HG02840 (cell line): ENCODE measurements around the gene TMBIM1.
"Not testable (repeated sequence)": the region's sequence is repeated elsewhere in the genome, so short reads cannot be mapped to it uniquely, and the experiment has no call there.

Source experiments
- ATAC-seq: cut with Tn5 transposase; IDR thresholded peaks from one replicate; pipeline ENCODE4 v1.9.1; 2021; ENCODE audit warnings: mild to moderate bottlenecking, moderate library complexity, moderate number of reproducible peaks; ENCODE audit not compliant: unreplicated experiment, low FRiP score

Gene TMBIM1

DNA sequence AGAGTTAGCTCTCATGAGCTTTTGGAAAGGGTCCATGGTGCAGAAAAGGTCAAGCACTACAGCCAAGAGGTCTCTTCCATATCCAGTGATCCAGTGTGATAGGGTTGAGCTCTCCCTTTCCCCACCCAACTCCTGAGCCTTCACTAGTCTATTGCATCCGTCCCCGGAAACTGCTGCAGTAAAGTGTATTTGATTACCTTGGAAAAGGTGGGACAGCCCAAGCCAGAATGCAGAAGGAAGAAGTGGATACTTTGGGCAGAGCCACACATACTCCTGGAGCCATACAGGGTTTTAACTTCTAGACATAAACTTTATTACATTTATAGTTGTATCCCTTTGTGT lies 18.4 kb downstream of the TMBIM1 start:
- ATAC-seq, result no peak

DNA sequence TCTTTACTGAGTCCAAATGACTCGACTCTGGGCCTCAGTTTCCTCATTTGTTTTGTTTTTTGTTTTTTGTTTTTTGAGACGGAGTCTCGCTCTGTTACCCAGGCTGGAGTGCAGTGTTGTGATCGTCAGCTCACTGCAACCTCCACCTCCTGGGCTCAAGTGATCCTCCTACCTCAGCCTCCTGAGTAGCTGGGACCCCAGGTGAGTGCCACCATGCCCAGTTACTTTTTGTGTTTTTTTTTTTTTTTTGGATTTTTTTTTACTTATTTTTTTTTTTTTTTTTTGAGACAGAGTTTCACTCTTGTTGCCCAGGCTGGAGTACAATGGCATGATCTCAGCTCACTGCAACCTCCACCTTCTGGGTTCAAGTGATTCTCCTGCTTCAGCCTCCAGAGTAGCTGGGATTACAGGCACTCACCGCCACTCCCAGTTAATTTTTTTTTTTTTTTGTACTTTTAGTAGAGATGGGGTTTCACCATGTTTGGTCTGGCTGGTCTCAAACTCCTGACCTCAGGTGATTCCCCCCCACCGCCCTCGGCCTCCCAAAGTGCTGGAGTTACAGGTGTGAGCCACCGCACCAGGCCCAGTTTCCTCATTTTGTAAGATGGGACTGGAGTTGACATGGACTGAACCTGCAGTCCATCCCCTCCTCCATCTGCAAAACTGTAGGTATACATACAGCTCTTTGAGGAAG lies 18.9 kb downstream of the TMBIM1 start:
- not testable (repeated sequence) for ATAC-seq

DNA sequence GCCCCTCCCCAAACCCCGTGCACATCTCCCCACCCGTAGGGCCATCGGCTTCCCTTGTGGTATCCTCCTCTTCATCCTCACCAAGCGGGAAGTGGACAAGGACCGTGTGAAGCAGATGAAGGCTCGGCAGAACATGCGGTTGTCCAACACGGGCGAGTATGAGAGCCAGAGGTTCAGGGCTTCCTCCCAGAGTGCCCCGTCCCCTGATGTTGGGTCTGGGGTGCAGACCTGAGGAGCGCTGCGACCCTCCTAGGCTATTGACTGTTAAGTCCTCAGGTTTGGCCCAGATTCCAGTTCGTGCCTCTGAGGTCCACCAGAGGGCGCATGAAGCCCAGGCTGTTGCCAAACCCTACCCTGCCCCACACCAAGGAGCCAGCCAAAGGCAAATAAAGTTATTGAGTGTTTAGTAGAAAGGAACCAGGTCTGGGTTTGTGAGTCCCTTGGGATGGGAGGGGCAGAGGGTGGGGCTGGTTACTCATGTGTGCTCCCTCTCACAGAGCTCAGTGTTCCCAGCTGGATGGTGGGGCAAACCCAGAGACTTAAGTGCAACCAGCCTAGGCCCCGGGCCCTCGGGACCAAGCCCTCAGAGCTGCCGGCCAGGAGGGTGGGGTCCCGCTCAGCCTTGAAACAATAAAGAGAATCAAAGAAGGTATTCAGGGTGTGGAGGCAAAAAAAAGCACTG lies 19.6 kb downstream of the TMBIM1 start:
- no peak for ATAC-seq

DNA sequence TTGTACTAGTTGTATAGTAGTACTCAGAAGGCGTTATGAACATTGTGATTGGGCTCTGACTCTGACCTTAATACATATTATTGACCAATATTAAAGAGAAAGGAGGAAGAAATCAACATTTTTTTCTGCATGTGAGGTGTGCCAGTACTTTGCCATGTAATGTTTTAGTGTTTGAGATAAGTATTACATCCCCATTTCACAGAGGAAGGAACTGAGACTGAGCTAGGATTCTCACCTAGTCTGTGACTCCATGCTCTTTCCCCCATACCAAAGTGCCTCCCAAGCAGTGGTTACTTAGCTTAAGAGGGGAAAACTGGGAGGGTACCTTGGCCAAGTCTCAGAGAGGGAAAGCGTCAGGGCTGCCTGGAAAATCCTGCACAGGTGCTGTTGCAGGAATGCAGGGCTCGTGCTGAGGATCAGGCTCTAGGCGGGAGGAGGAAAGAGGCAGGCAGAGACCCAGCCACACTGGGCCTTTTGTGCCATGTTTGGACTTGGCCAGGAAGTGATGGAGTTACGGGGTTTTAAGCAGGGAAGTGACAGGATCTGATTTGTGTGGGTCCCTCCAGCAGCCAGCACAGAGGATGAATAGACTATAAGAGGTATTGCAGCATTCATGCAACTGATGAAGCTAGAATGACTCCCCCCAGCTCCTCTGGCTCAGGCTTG lies 20.3 kb downstream of the TMBIM1 start:
- ATAC-seq, result no peak

DNA sequence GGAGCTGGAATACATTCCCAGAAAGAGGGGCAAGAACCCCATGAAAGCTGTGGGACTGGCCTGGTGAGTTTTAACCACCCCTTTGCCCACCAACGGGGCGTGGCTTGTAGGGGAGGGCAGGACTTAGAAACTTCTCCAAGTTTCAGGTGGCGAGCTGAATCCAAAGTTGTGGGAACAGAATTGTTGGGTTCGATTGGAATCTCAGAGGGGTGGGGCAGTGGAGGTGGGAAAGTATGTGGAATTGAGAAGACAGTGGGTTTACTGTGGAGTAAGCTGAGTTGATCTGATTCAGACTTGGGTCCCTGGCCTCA lies 20.9 kb downstream of the TMBIM1 start:
- no peak for ATAC-seq

DNA sequence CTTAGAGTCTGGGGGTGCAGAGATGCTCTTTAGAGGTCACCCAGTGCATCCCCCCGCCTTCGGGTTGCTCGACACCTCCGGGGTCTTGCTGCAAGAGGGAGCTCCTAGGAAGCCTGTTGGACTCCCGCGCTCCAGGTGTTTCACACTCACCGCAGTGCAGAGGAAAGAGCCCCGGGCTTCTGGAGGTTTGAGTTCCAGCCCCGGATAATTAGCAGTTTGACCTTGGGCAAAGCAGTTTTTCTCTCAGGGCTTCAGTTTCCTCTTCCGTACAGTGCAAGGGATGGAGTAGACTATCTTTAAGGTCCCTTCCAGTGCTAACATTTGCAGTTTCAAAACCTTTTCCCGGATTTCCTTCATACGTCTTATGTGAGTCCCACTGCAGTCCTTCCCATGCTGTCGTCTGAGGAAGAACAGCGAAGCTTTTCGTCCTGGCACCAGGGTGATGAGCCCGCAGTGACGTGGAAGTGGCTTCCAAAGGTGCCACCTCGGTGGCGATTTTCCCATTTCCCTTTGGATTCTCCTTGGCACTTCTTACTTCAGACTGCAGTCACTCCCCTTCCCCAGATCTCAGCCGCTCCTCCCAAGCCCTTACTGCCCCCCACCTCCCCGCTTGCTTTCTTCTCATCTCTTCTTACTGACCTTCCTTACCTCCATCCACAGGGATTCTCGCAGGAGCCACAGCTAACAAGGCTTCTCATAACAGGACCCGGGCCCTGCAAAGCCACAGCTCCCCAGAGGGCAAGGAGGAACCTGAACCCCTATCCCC lies 21.4 kb downstream of the TMBIM1 start:
- ATAC-seq, result no peak

DNA sequence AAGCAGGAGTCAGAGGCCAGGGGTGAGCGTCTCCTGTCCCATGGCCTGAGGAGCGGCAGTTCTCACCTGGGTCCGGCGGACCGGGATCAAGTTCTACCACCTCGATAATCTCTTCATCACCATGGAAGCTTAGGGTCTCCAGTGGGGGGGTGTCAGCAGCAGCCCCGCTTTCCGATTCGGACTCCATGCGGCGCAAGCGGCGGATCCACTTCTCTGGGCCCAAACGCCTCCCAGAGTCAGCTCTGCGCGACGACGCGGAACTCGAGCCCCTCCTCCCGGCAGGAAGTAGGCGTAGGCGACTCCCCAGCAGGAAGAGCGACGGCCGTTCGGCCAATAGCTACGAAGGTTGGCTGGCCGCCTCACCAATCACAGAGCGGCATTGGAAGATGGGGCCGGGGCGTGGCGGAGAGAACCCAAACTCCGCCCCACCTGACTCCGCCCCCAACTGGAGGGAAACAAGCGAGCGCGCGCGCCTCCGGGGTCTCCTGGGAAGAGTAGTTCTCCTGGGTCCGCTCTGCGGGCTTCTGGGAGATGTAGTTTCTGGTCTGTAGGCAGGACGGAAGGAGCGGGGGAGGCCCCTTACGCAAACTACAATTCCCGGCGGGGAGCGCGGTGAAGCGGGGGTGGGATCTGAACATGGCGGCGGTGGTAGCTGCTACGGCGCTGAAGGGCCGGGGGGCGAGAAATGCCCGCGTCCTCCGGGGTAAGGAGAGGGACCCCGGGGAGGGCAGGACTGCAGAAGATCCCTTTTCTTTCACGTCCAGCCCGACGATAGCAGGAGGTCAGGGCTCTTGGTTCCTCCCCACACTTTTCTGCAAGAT lies 22.2 kb downstream of the TMBIM1 start, which contains the start of the genes AAMP and PNKD:
TSS of gene AAMP (minus strand) at position 238 of the 821 bp plus-strand sequence. CDS start at position 187, 51 bp downstream.
TSS of gene PNKD (plus strand) at position 620 of the 821 bp plus-strand sequence. CDS start at position 637, 17 bp downstream.
- ATAC-seq, result peak; percentile 89

DNA sequence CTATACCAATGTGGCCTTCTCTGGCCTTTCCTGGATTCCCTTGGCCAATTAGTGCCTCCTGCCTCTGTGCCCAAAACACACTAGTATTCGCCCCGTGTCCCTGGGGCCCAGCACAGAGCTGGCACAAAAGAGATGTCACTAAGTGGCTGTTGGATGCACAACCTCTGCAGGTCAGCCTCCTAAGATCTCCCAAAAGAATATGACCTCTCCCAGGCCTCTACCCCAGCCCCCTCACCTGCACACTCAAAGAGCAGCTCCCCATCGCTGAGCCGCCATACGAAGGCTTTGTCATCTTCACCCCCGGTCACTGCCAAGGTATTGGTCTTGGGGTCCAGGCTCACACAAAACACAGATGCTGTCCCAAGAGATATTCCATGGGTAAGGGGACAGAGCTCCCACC lies 25.0 kb downstream of the TMBIM1 start:
- ATAC-seq, result no peak

DNA sequence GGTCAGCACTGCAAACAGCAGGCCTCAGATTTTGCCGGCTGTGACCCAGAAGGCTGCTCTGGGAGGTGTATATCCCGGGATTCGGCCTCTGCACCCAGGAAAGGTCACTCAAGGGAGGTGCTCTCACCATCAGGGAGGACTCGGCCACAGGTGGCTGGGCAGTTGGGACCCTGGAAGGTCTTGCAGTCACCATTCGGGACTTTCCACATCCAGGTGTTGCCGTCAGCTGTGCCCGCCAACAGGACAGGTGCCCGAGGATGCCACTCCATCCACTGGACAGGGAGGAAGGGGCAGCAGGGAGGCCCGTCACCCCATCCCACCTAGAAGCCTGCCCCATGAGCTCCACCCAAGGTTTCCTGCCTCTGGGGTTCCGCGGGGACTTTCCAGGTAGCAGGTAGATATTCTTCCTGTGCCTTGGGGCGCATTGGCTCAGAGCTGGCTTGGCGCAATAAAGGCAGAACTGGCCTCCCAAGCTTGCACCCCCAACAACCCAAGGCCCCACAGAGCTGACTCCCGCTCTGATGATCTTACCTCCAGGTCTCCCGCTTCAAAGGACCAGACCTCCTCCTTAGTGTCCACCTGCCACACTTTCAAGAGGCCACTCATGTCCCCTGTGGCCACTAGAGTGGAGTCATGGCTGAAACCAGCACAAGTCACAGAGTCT lies 25.9 kb downstream of the TMBIM1 start:
- ATAC-seq, result no peak

DNA sequence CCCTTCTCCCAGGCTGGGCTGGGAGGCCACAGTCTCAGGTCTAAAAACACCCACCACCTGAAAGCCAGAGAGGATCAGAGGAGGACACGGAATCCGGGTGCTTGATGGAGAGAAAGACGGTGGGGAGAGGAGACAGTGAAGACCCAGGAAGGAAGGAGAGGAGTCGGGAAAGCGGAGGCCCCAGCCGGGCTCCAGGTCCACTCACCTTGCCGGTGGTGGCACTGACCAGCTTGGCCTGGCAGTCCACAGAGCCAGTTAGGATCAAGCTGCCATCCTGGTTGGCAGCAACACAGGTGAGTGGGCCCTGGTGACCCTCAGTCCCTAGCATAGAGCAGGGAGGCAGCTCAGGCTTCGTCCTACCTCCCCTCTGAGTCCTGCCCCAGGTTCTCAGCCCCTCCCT lies 26.7 kb downstream of the TMBIM1 start:
- ATAC-seq, result no peak

DNA sequence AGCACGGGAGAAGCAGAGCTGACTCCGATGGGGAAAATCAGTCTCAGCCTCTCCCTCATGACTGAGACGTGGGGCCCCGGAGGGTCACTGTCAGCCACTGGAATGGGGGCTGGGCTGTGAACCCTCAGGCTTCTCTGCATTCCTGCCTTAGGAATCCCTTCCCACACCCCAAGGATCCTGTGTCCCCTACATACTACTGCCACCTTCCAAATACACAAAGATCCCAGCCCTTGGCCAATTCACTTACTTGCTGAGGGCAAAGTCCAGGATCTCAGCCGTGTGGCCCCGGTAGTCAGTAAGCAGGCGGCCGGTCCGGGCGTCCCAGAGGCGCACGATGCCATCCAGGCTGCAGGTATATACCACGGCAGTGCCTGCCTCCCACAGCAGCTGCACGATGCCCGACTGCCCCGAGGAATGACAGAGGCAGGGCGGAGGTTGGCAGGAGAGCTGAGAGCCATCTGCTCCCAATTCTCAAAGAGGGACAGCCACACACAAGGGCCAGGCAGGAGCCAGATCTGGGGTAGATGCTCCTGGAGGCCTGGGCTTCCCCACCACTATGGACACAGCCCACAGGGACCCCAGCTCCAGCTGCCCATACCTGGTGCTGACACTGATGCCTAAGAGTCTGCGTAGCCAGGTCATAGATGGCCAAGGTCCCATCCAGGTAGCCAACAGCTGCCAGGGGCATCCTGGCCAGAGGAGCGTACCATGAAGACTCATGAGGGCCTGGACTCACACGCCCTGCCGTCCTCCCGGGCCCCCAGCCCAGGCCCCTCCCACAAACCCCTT lies 27.3 kb downstream of the TMBIM1 start:
- ATAC-seq, result no peak

DNA sequence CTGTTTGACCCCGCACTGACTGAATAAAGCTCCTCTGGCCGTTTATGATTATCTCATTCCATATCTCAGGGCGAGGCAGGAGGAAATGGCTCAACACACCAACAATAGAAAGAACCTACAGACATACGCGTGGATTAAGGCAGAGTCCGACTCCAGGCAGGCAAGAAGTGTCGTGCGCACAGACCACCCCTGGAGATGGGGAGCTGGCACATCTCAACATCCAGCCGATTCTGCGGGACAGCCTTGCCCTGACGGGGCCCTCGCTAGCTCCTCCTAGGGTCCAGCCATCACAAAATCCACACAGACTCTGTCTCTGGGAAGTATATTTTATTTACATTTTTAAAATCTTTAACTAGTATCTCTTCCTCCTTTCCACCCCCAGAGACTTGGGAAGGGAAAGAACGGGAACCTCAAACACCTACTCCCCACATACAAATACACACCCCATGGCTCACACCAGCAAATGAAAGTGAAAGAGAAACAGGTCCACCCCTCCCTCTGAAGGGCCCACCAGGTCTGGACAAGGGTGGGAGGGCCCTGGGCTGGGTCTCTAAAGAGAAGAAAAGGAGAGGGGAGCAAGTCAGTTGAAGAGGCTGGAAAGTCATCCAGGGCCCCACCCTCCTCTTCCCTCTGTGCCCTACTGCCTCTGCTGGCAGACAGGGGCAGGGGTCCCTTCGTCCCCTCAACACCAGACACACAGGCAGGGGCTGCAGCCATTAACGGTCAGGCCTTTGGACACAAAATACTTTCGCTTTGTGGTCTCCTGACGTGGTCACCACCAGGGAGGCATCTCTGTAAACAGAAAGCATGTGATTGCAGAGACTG lies 28.3 kb downstream of the TMBIM1 start:
- ATAC-seq, result no peak

DNA sequence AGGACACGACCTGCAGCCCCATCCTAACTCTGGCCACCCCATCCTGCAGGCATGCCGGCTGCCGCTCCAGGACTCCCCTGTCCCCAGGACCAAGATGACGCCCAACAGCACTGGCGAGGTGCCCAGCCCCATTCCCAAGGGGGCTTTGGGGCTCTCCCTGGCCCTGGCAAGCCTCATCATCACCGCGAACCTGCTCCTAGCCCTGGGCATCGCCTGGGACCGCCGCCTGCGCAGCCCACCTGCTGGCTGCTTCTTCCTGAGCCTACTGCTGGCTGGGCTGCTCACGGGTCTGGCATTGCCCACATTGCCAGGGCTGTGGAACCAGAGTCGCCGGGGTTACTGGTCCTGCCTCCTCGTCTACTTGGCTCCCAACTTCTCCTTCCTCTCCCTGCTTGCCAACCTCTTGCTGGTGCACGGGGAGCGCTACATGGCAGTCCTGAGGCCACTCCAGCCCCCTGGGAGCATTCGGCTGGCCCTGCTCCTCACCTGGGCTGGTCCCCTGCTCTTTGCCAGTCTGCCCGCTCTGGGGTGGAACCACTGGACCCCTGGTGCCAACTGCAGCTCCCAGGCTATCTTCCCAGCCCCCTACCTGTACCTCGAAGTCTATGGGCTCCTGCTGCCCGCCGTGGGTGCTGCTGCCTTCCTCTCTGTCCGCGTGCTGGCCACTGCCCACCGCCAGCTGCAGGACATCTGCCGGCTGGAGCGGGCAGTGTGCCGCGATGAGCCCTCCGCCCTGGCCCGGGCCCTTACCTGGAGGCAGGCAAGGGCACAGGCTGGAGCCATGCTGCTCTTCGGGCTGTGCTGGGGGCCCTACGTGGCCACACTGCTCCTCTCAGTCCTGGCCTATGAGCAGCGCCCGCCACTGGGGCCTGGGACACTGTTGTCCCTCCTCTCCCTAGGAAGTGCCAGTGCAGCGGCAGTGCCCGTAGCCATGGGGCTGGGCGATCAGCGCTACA lies 29.4 kb downstream of the TMBIM1 start:
- ATAC-seq, result no peak

DNA sequence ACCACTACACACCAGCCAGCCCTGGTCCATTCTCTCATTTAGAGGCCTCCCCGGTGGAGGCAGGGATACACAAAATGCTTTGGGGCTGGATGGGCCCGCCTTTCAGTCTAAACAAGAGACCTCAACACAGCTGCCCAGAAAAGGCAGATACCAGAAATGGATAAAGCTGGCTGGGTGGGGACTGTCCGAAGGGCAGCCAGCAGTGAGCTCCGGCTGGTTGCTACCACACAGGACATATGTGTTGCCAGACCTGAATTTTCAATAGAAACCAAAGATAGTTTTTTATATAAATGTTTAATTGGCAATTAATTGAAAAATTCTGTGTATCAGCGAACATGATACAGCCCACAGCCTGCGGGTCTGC lies 30.1 kb downstream of the TMBIM1 start:
- no peak for ATAC-seq

DNA sequence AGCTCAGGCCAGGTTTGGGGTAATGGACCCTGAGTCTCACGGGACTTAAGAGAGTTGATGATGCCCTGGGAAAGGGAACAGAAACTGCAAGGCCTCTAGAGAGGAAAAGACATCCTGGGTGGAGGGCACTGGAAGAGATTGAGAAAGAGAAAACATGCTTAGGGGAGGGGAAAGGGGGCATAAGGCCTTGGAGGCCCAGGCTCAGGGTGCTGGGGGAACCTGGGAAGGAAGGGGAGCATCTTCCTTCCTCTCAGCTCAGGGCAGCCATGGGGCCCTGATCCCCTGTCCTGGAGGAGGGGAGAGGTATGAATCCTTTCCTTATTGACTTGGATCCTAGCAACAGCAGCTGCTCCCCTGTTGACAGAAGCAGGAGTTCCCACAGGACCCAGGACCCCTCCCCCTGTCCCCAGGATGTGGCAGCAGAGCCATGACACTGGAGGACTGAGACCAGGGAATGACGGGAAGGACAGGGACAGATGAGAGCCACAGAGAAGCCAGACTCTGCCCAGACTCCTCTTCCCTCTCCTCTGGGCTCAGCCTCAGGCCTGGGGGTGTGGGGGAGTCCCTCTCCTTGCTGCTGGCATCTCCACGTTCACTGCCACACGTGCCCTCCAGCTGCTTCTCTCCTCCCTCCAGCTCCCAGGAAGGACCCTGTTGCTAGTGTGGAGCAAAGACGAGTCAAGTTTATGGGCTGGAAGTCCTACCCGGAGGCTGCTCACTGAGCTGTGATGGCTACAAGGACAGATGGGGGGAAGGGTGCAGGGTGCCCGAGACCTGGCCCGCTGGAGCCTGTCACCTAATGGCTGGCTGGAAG lies 30.7 kb downstream of the TMBIM1 start:
- ATAC-seq, result no peak

DNA sequence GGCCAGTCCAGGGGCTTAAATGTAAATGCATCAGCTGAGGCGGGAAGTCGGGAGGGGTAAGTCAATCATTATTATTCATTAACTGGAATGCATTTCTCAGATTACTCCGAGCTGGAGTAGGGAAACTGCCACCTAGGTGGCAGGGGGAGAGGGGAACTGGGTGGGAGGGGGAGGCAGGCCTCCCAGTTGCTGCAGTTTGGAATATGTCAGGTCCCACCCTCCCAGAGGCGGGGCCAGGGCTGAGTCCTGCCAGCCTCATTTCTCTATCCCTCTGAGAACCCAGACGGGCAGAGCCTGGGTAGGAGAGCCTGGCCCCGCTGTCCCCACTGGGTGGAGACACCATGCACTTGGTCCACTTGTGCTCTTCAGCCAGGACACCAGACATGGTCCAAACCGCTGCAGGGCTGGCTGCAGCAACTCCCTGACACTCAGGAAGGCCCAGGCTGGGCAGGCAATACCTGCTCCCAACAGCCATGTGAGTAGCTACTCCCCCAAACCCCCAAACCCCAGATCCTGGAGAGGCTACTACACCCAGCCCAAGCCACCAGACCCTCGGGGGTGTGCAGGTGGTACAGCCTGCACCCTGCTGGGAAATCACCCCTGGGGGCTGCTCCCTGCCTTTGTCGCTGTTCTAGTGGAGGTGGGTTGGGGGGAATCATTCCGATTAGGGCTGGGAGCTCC lies 31.4 kb downstream of the TMBIM1 start, which contains the start of gene GPBAR1:
TSS of gene GPBAR1 (plus strand) at position 274 of the 681 bp plus-strand sequence. CDS start 1,710 bp downstream, outside the sequence.
- ATAC-seq, result no peak
